ENCODE results near the gene APBA2.

GRCh38 chr15:29058903-29059539, 173.2 kb downstream of the APBA2 start:
- TF ChIP-seq ZNF843 (tag by site-specific recombination; IDR thresholded peaks at IDR 0.05) (no peak), PRDM4 (tag by site-specific recombination; IDR thresholded peaks at IDR 0.05) (no peak), CTCF (tag by site-specific recombination; IDR thresholded peaks at IDR 0.05) (no peak), ZNF169 (tag by site-specific recombination; IDR thresholded peaks at IDR 0.05) (no peak), TCF7L2 (IDR thresholded peaks at IDR 0.05; ENCODE audit: borderline replicate concordance, low read depth, low read length) (no peak), YY1 (tag by site-specific recombination; IDR thresholded peaks at IDR 0.05) (no peak), ZNF416 (tag by site-specific recombination; IDR thresholded peaks at IDR 0.05) (no peak)
